ENCODE measurements around the gene SUCLG2. TPM values are rescaled to one million over a fixed set of nuclear protein-coding genes. Genes with fewer than 3 reads are reported as not detected.

SUCLG2 gene
- total RNA-seq, 1 donor from 2014 or later: 63.6 TPM

DNA sequence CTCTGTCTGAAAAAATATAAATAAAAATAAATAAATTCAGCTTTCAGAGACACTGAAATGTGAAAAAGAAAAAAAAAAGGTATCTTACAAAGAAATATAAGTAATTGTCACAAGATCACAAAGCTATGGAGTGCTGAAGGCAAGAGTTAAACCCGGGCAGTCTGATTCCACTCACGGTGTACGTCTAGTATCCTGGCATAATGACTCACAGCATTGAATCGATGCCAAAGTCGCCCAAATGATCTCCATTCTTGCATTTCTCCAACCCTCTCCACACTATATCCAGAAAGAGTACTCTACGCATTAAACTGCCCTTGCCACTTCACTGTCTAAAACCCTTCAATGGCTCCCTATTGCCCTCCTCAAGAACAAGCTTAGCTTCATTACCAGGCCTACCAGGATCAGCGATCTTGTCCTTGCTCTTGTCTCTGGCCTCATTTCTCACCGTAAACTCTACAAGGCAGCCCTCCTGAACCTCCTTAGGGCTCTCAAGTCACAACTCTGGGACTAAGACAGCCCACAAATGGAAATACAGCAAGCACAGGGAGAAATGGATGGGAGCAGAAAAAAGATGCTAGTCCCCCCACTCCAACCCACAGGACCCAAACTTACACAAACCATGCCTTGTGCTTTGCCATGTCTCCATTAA, 7.7 kb downstream of the SUCLG2 start:
- Histone ChIP-seq H3K4me1 (no peaks in the 10 kb centered on the region), H3K4me2 (no peak overlapping the region), H3K27ac (no peak overlapping the region), H3K79me2 (ENCODE audit: low read depth) (peaks cover 11% of the 10 kb centered on the region), H3K9ac (no peak overlapping the region), H3K4me3 (no peak overlapping the region), H3K36me3 (no peaks in the 10 kb centered on the region), H3K27me3 (no peaks in the 10 kb centered on the region), H2AFZ (replicated peaks) (no peak overlapping the region), H3K9me3 (ENCODE audit: low read depth) (no peaks in the 10 kb centered on the region), H3F3A (ENCODE audit: low read depth) (no peaks in the 10 kb centered on the region), H4K20me1 (ENCODE audit: low read depth) (no peaks in the 10 kb centered on the region)
- Mint-ChIP-seq H3K27ac (no peak overlapping the region), H3K4me3 (no peak overlapping the region), H3K9me3 (no peaks in the 10 kb centered on the region), H3K4me1 (peaks cover 17% of the 10 kb centered on the region), H3K27me3 (ENCODE audit: insufficient read depth, low read depth) (peaks cover 3% of the 10 kb centered on the region), H3K36me3 (peaks cover 5% of the 10 kb centered on the region)
- DNase-seq (ENCODE audit: low spot score): no peak
- no peak for TF ChIP-seq CTCF (IDR thresholded peaks at IDR 0.05)

GRCh38 chr3:67644827-67645226, 9.6 kb downstream of the SUCLG2 start:
- Histone ChIP-seq H3K27me3 (no peaks in the 10 kb centered on the region), H3K27ac (no peak overlapping the region), H3K4me3 (no peak overlapping the region), H3K36me3 (no peaks in the 10 kb centered on the region), H3F3A (ENCODE audit: low read depth) (no peaks in the 10 kb centered on the region), H2AFZ (replicated peaks) (no peak overlapping the region), H3K4me2 (no peak overlapping the region), H3K79me2 (ENCODE audit: low read depth) (peaks cover 11% of the 10 kb centered on the region), H3K9ac (no peak overlapping the region), H3K9me3 (ENCODE audit: low read depth) (no peaks in the 10 kb centered on the region), H3K4me1 (no peaks in the 10 kb centered on the region), H4K20me1 (ENCODE audit: low read depth) (no peaks in the 10 kb centered on the region)
- no peak for DNase-seq (ENCODE audit: low spot score)
- no peaks in the 10 kb centered on the region for H3K9me3 Mint-ChIP-seq
- peaks cover 6% of the 10 kb centered on the region for H3K36me3 Mint-ChIP-seq
- H3K27me3 Mint-ChIP-seq (ENCODE audit: insufficient read depth, low read depth): peaks cover 3% of the 10 kb centered on the region
- no peak for TF ChIP-seq CTCF (IDR thresholded peaks at IDR 0.05)
- peaks cover 3% of the 10 kb centered on the region for H3K4me1 Mint-ChIP-seq
- no peak overlapping the region for H3K27ac Mint-ChIP-seq
- H3K4me3 Mint-ChIP-seq: no peak overlapping the region

GRCh38 chr3:67642734-67643133, 11.7 kb downstream of the SUCLG2 start:
- Mint-ChIP-seq H3K27me3 (ENCODE audit: insufficient read depth, low read depth) (peaks cover 2% of the 10 kb centered on the region), H3K36me3 (peaks cover 10% of the 10 kb centered on the region), H3K4me1 (no peaks in the 10 kb centered on the region), H3K4me3 (no peak overlapping the region), H3K27ac (no peak overlapping the region), H3K9me3 (no peaks in the 10 kb centered on the region)
- Histone ChIP-seq H3K9me3 (ENCODE audit: low read depth) (no peaks in the 10 kb centered on the region), H3K4me2 (no peak overlapping the region), H3K9ac (no peak overlapping the region), H3K4me1 (no peaks in the 10 kb centered on the region), H3K27me3 (no peaks in the 10 kb centered on the region), H3K79me2 (ENCODE audit: low read depth) (peaks cover 17% of the 10 kb centered on the region), H3K36me3 (no peaks in the 10 kb centered on the region), H4K20me1 (ENCODE audit: low read depth) (no peaks in the 10 kb centered on the region), H2AFZ (replicated peaks) (no peak overlapping the region), H3K27ac (no peak overlapping the region), H3F3A (ENCODE audit: low read depth) (no peaks in the 10 kb centered on the region), H3K4me3 (no peak overlapping the region)
- DNase-seq (ENCODE audit: low spot score): no peak
- TF ChIP-seq EZH2phosphoT487 (IDR thresholded peaks at IDR 0.05): no peak
- no peak for TF ChIP-seq EZH2 (IDR thresholded peaks at IDR 0.05)
- no peak for TF ChIP-seq CTCF (IDR thresholded peaks at IDR 0.05)
